HG03097 (cell line): ENCODE data around the gene OPHN1.
"Not testable (repeated sequence)": the region's sequence is repeated elsewhere in the genome, so short reads cannot be mapped to it uniquely, and the experiment has no call there.

Experiments
- ATAC-seq: cut with Tn5 transposase; IDR thresholded peaks from one replicate; pipeline ENCODE4 v1.9.1; 2021; ENCODE audit not compliant: unreplicated experiment, low FRiP score

The OPHN1 gene

GRCh38 chrX:68365341-68365740 lies 68.0 kb downstream of the OPHN1 start:
- no peak for ATAC-seq

GRCh38 chrX:68363984-68364383 lies 69.3 kb downstream of the OPHN1 start:
- no peak for ATAC-seq

- ATAC-seq = no peak
Observed at GRCh38 chrX:68358679-68359078, 74.6 kb downstream of the OPHN1 start.

GRCh38 chrX:68355629-68355920 lies 77.7 kb downstream of the OPHN1 start:
- ATAC-seq = no peak

- ATAC-seq = no peak
Observed at GRCh38 chrX:68354879-68355628, 78.2 kb downstream of the OPHN1 start.

- ATAC-seq = no peak
Observed at GRCh38 chrX:68345025-68345424, 88.3 kb downstream of the OPHN1 start.

- no peak for ATAC-seq
Observed at GRCh38 chrX:68343551-68343950, 89.7 kb downstream of the OPHN1 start.

- no peak for ATAC-seq
Observed at GRCh38 chrX:68332201-68332731, 101.0 kb downstream of the OPHN1 start.

- ATAC-seq = not testable (repeated sequence)
Observed at GRCh38 chrX:68326841-68327240, 106.5 kb downstream of the OPHN1 start.

- ATAC-seq = no peak
Observed at GRCh38 chrX:68307769-68308168, 125.5 kb downstream of the OPHN1 start.

- no peak for ATAC-seq
Observed at GRCh38 chrX:68304602-68305001, 128.7 kb downstream of the OPHN1 start.

- no peak for ATAC-seq
Observed at GRCh38 chrX:68299898-68300297, 133.4 kb downstream of the OPHN1 start.

- ATAC-seq = no peak
Observed at GRCh38 chrX:68292471-68292870, 140.8 kb downstream of the OPHN1 start.

GRCh38 chrX:68288127-68288526 lies 145.2 kb downstream of the OPHN1 start:
- ATAC-seq = no peak

GRCh38 chrX:68287419-68287818 lies 145.9 kb downstream of the OPHN1 start:
- ATAC-seq = no peak

GRCh38 chrX:68286980-68287379 lies 146.3 kb downstream of the OPHN1 start:
- no peak for ATAC-seq

GRCh38 chrX:68286076-68286475 lies 147.2 kb downstream of the OPHN1 start:
- no peak for ATAC-seq

GRCh38 chrX:68284281-68284904 lies 148.9 kb downstream of the OPHN1 start:
- ATAC-seq = no peak

- ATAC-seq = no peak
Observed at GRCh38 chrX:68273887-68274286, 159.4 kb downstream of the OPHN1 start.

- not testable (repeated sequence) for ATAC-seq
Observed at GRCh38 chrX:68264793-68265192, 168.5 kb downstream of the OPHN1 start.

- ATAC-seq = no peak
Observed at GRCh38 chrX:68261060-68261672, 172.1 kb downstream of the OPHN1 start.

GRCh38 chrX:68256990-68257389 lies 176.3 kb downstream of the OPHN1 start:
- ATAC-seq = no peak
